Naive B cell (primary cell): ENCODE measurements around the gene OR4D2. TPM values are rescaled to one million over a fixed set of nuclear protein-coding genes. Genes with fewer than 3 reads are reported as not detected.
"Not testable (repeated sequence)": the region's sequence is repeated elsewhere in the genome, so short reads cannot be mapped to it uniquely, and the experiment has no call there.

Experiments used
- ATAC-seq, 2 donors: fragments of 150-1000 bp; cut with Tn5 transposase; 2 replicates each; pipeline ENCODE4 v1.10.0; 2021; ENCODE audit warnings: low read depth in 2 of 2, mild to moderate bottlenecking in 2 of 2, moderate library complexity in 2 of 2
- DNase-seq: peaks from one replicate; pipeline ENCODE4 v3.0.0; 2022
- H3K27ac Mint-ChIP-seq, 6 donors: one replicate each; pipeline ENCODE4 v1.8.0; 2020 to 2022; ENCODE audit warnings: mild to moderate bottlenecking in 6 of 6, mixed read lengths in 6 of 6, moderate library complexity in 5 of 6, inconsistent platforms in 2 of 6
- H3K27me3 Mint-ChIP-seq, 3 donors: one replicate each; pipeline ENCODE4 v1.8.0; 2021 to 2022; ENCODE audit warnings: mixed read lengths in 3 of 3, mild to moderate bottlenecking in 1 of 3
- H3K36me3 Mint-ChIP-seq, 2 donors: one replicate each; pipeline ENCODE4 v1.8.0; 2020 to 2022; ENCODE audit warnings: mixed read lengths in 2 of 2, inconsistent platforms in 1 of 2, mild to moderate bottlenecking in 1 of 2
- H3K4me1 Mint-ChIP-seq, 3 donors: one replicate each; pipeline ENCODE4 v1.8.0; 2020 to 2022; ENCODE audit warnings: mixed read lengths in 3 of 3, inconsistent platforms in 1 of 3, mild to moderate bottlenecking in 1 of 3, moderate library complexity in 1 of 3
- H3K4me3 Mint-ChIP-seq, 8 donors: one replicate each; pipeline ENCODE4 v1.8.0; 2020 to 2022; ENCODE audit warnings: mild to moderate bottlenecking in 8 of 8, mixed read lengths in 8 of 8, moderate library complexity in 8 of 8, inconsistent platforms in 2 of 8
- H3K9me3 Mint-ChIP-seq, 7 donors: one replicate each; pipeline ENCODE4 v1.8.0; 2020 to 2022; ENCODE audit warnings: mixed read lengths in 7 of 7, mild to moderate bottlenecking in 5 of 7, inconsistent platforms in 2 of 7, moderate library complexity in 1 of 7
- polyA plus RNA-seq, 6 donors: library from polyadenylated mRNA; unstranded; fragments of 300-500 nt; fragmentation: Illumina TruSeq; gene quantifications; one replicate each; pipeline ENCODE4 v1.2.3, GENCODE V29; 2021; ENCODE audit warnings: low read depth in 6 of 6

The OR4D2 gene
- polyA plus RNA-seq, result not detected

DNA sequence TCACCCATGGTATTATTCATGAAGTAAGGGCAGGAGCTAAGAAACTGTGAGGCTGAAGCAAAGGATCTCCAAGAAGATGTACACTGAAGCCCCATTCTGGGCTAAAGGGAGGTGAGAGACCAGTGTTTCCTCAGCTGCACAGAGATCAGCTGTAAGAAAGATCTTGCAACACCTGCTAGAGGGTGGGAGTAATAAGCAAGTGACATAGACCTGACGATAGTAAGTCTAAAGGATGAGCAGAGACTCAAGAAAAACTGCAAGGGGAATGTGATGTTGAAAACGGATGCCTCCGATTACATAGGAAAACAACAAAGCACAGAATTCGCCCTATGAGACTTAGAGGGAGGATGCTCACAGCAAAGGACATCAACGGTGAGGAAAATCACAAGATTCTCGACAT lies at the start of gene OR4D2:
Gene OR4D2, plus strand, starts transcription at position 301 of the 400 bp plus-strand sequence. CDS start 2,674 bp downstream, outside the sequence.
- Mint-ChIP-seq H3K36me3 (peaks cover 0 to 8% of the 10 kb centered on the region in 2 donors), H3K9me3 (peaks cover 0 to 5% (median 4%) of the 10 kb centered on the region in 7 donors), H3K4me3 (no peak within 1 kb of the TSS), H3K27me3 (peaks cover 53 to 73% (median 59%) of the 10 kb centered on the region in 3 donors), H3K27ac (no peak within 1 kb of the TSS), H3K4me1 (no peaks in the 10 kb centered on the region)
- DNase-seq (no peak), ATAC-seq (no peak)

GRCh38 chr17:58117382-58117781 lies 49.4 kb upstream of the OR4D2 start:
- Mint-ChIP-seq H3K36me3 (no peaks in the 10 kb centered on the region), H3K4me3 (no peak overlapping the region), H3K27me3 (peaks cover 45 to 52% (median 47%) of the 10 kb centered on the region in 3 donors), H3K4me1 (no peaks in the 10 kb centered on the region), H3K9me3 (no peaks in the 10 kb centered on the region), H3K27ac (no peak overlapping the region)
- DNase-seq (no peak), ATAC-seq (no peak)

GRCh38 chr17:58119491-58119890 lies 47.3 kb upstream of the OR4D2 start:
- Mint-ChIP-seq H3K4me3 (no peak overlapping the region), H3K36me3 (no peaks in the 10 kb centered on the region), H3K4me1 (no peaks in the 10 kb centered on the region), H3K27me3 (peaks cover 45 to 60% (median 46%) of the 10 kb centered on the region in 3 donors), H3K9me3 (no peaks in the 10 kb centered on the region), H3K27ac (no peak overlapping the region)
- DNase-seq (no peak), ATAC-seq (no peak)

DNA sequence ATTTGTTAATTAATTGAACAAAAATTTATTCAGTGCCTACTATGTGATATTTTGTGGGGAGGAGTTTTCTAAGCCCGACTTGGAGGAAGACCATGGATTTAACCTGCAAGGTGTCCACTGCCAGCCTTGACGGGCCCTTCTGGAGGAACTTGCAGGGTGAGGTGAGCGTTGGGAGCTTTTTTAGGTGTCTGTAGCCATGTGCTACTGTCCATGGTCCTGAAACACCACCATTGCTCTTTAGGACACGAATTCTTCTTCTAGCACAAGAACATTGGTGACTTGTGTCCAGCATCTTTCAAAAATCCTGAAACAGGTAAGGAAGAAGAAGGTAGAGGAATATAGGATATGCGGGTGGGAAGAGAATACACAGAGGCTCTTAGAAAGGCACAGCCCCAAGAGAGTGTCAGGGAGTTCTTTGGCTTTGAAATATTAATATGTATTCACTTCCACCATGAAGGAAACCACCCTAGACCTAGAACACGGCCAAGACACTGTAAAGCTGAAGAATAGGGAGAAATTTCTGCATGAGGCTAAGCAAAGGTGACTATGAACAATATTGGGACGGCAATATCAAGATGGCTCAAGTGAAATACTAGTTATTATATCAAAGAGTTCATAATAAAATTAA lies 46.5 kb upstream of the OR4D2 start:
- Mint-ChIP-seq H3K4me1 (no peaks in the 10 kb centered on the region), H3K36me3 (no peaks in the 10 kb centered on the region), H3K4me3 (no peak overlapping the region), H3K27me3 (peaks cover 40 to 52% (median 44%) of the 10 kb centered on the region in 3 donors), H3K9me3 (no peaks in the 10 kb centered on the region), H3K27ac (no peak overlapping the region)
- ATAC-seq, result no peak
- peak; percentile 25 for DNase-seq

DNA sequence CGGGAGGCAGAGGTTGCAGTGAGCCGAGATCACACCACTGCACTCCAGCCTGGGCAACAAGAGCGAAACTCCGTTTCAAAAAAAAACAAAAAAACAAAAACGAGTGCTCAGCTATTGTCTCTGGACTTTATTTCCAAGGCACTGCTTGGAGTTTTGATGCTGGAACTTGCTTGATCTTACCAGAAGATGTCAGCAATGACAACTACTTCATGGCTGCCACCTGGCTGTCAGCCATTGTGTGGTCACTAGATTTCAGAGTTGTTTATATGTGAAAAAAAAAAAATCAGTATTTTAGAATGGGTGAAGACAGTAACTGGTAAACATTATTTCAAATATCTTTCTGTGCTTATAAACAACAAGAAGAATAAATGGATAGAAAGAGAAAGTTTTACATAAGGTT lies 44.9 kb upstream of the OR4D2 start:
- ATAC-seq (no peak), DNase-seq (no peak)
- H3K4me3 Mint-ChIP-seq, result no peak overlapping the region

GRCh38 chr17:58127846-58128245 lies 38.9 kb upstream of the OR4D2 start:
- H3K4me3 Mint-ChIP-seq, result no peak overlapping the region
- peaks cover 0 to 6% (median 0%) of the 10 kb centered on the region in 7 donors for H3K9me3 Mint-ChIP-seq
- ATAC-seq (no peak), DNase-seq (no peak)
- H3K36me3 Mint-ChIP-seq, result peaks cover 0 to under 1% of the 10 kb centered on the region in 2 donors
- H3K27ac Mint-ChIP-seq, result no peak overlapping the region
- no peaks in the 10 kb centered on the region for H3K4me1 Mint-ChIP-seq
- H3K27me3 Mint-ChIP-seq, result peaks cover 39 to 64% (median 51%) of the 10 kb centered on the region in 3 donors

More for the DNA sequence above, 44.9 kb upstream of the OR4D2 start:
- Mint-ChIP-seq H3K27me3 (peaks cover 44 to 51% (median 47%) of the 10 kb centered on the region in 3 donors), H3K36me3 (no peaks in the 10 kb centered on the region), H3K27ac (no peak overlapping the region), H3K4me1 (no peaks in the 10 kb centered on the region), H3K9me3 (no peaks in the 10 kb centered on the region)

DNA sequence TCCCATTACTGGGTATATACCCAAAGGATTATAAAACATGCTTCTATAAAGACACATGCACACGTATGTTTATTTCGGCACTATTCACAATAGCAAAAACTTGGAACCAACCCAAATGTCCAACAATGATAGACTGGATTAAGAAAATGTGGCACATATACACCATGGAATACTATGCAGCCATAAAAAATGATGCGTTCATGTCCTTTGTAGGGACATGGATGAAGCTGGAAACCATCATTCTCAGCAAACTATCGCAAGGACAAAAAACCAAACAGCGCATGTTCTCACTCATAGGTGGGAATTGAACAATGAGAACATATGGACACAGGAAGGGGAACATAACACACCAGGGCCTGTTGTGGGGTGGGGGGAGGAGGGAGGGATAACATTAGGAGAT lies 34.1 kb upstream of the OR4D2 start:
- H3K27me3 Mint-ChIP-seq, result peaks cover 44 to 78% (median 55%) of the 10 kb centered on the region in 3 donors
- H3K4me1 Mint-ChIP-seq, DNase-seq, ATAC-seq, H3K4me3 Mint-ChIP-seq, H3K27ac Mint-ChIP-seq: not testable (repeated sequence)
- peaks cover 11 to 17% of the 10 kb centered on the region in 2 donors for H3K36me3 Mint-ChIP-seq
- peaks cover 0 to 29% (median 18%) of the 10 kb centered on the region in 7 donors for H3K9me3 Mint-ChIP-seq

- H3K27me3 Mint-ChIP-seq, result peaks cover 39 to 82% (median 63%) of the 10 kb centered on the region in 3 donors
- H3K4me3 Mint-ChIP-seq, result no peak overlapping the region
- H3K9me3 Mint-ChIP-seq, result peaks cover 0 to 36% (median 18%) of the 10 kb centered on the region in 7 donors
- ATAC-seq (no peak), DNase-seq (no peak)
- peaks cover 15 to 17% of the 10 kb centered on the region in 2 donors for H3K36me3 Mint-ChIP-seq
- H3K4me1 Mint-ChIP-seq, result no peaks in the 10 kb centered on the region
- no peak overlapping the region for H3K27ac Mint-ChIP-seq
Observed at GRCh38 chr17:58136669-58137279, 30.0 kb upstream of the OR4D2 start.

GRCh38 chr17:58141505-58141904 lies 25.3 kb upstream of the OR4D2 start:
- peaks cover 19 to 46% (median 34%) of the 10 kb centered on the region in 7 donors for H3K9me3 Mint-ChIP-seq
- peak overlapping the region in 2 of 8 donors; percentile 7 to 30 for H3K4me3 Mint-ChIP-seq
- ATAC-seq, result no peak
- no peaks in the 10 kb centered on the region for H3K4me1 Mint-ChIP-seq
- DNase-seq, result no peak
- H3K27ac Mint-ChIP-seq, result no peak overlapping the region
- peaks cover 29 to 69% (median 50%) of the 10 kb centered on the region in 3 donors for H3K27me3 Mint-ChIP-seq
- H3K36me3 Mint-ChIP-seq, result peaks cover 12 to 26% of the 10 kb centered on the region in 2 donors

GRCh38 chr17:58143335-58143734 lies 23.4 kb upstream of the OR4D2 start:
- DNase-seq, ATAC-seq, H3K4me3 Mint-ChIP-seq, H3K27ac Mint-ChIP-seq, H3K4me1 Mint-ChIP-seq: not testable (repeated sequence)
- Mint-ChIP-seq H3K36me3 (peaks cover 9 to 29% of the 10 kb centered on the region in 2 donors), H3K9me3 (peaks cover 21 to 44% (median 36%) of the 10 kb centered on the region in 7 donors), H3K27me3 (peaks cover 26 to 74% (median 54%) of the 10 kb centered on the region in 3 donors)

DNA sequence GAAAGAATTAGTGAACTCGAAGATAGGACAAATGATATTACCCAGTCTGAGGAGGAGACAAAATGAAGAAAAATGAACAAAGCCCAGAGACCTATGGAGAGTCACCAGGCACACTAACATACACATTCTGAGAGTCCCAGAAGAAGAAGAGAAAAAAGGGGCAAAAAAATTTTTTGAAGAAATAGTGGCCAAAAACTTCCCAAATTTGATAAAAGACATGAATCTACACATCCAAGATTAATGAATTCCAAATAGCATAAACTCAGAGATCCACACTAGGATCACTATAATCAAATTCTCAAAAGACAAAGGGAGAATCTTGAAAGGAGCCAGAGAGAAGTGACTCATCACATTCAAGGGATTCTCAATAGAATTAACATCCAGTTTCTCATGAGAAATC lies 22.0 kb upstream of the OR4D2 start:
- DNase-seq (no peak), ATAC-seq (no peak)
- Mint-ChIP-seq H3K4me1 (no peaks in the 10 kb centered on the region), H3K27me3 (peaks cover 32 to 74% (median 60%) of the 10 kb centered on the region in 3 donors), H3K4me3 (no peak overlapping the region), H3K36me3 (peaks cover 6 to 29% of the 10 kb centered on the region in 2 donors), H3K27ac (no peak overlapping the region), H3K9me3 (peaks cover 21 to 44% (median 36%) of the 10 kb centered on the region in 7 donors)

- no peak within 1 kb of the TSS for H3K4me3 Mint-ChIP-seq
Observed at GRCh38 chr17:58147930-58148434, 18.8 kb upstream of the OR4D2 start, which contains the start of gene OR4D1. Gene OR4D1 (plus strand): TSS chr17:58148384. CDS start chr17:58155154, 6,770 bp downstream.

DNA sequence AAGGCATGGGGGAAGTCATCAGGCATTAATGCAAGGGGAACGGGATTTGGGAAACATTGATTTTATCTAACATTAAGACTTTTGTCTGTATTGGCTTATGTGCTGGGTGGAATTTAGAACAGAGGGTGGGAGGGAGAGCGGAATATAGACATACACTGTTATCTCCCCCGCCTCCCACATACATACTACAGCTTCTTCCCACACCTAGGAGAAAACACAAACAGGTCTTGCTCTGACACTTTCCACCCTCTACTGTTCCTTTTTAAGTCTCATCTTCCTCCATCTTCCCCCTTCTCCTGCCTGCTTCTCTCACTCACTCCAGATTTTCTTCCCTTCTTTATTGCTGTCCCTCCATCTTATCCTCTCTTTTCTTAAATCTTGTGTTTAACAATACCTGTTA lies 18.2 kb upstream of the OR4D2 start:
- ATAC-seq (no peak), DNase-seq (no peak)
- Mint-ChIP-seq H3K27ac (no peak overlapping the region), H3K4me3 (no peak overlapping the region), H3K4me1 (peaks cover 0 to 9% (median 7%) of the 10 kb centered on the region in 3 donors), H3K9me3 (peaks cover 21 to 42% (median 32%) of the 10 kb centered on the region in 7 donors), H3K36me3 (peaks cover 6 to 29% of the 10 kb centered on the region in 2 donors), H3K27me3 (peaks cover 28 to 64% (median 48%) of the 10 kb centered on the region in 3 donors)

More at GRCh38 chr17:58147930-58148434, 18.8 kb upstream of the OR4D2 start, which contains the start of gene OR4D1:
- Mint-ChIP-seq H3K36me3 (peaks cover 6 to 29% of the 10 kb centered on the region in 2 donors), H3K4me1 (peaks cover 0 to 5% (median 4%) of the 10 kb centered on the region in 3 donors), H3K27ac (no peak within 1 kb of the TSS), H3K27me3 (peaks cover 28 to 65% (median 48%) of the 10 kb centered on the region in 3 donors), H3K9me3 (peaks cover 21 to 44% (median 33%) of the 10 kb centered on the region in 7 donors)
- ATAC-seq, result no peak
- DNase-seq, result no peak
